Measurements from ENCODE around the gene ALPG.
A peak's percentile ranks its signal among the peaks of the same experiment; 100 is the strongest.
"Not testable (repeated sequence)": the region's sequence is repeated elsewhere in the genome, so short reads cannot be mapped to it uniquely, and the experiment has no call there.

Gene ALPG

GRCh38 chr2:232442431-232442830 is 35.8 kb downstream of the ALPG start:
- not testable (repeated sequence) for DNase-seq

- not testable (repeated sequence) for DNase-seq
Observed at GRCh38 chr2:232443047-232443446, 36.4 kb downstream of the ALPG start.

- not testable (repeated sequence) for DNase-seq
Observed at GRCh38 chr2:232443669-232444408, 37.2 kb downstream of the ALPG start.

DNA sequence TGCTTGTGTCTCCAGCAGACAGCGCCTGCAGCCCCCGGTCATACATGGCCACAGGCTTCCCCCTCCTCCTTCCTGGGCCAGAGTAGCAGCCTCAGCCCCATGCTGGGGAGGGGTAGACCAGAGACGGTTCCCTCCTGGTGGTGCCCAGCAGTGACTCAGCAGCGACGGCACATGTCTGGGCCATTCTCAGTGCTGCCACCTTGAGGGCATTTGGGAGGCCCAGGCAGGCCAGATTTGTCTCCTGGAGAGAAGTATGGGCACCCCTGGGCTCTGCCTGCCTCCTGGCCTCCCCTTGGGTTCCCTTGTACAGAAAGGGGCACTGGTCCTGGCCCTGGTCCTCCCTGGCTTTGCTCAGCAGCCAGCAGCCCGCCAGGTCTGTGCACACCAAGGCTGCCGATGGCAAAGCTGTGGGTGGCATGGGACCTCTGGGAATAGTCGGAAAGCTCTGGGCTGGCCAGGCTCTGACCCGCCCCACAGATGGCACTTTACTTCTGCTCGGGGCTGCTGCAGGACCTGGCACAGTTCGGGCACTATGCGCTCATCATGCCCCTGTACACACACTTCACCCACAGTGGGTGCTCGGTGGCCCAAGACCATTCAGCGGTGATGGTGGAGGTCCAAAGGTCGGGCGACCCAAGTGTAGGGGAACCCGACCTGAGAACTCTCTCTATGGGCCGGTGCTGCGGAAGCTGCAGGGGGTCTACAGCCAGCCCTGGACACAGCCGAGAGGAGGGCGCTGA is 37.9 kb downstream of the ALPG start:
- peak; percentile 41 for DNase-seq

DNA sequence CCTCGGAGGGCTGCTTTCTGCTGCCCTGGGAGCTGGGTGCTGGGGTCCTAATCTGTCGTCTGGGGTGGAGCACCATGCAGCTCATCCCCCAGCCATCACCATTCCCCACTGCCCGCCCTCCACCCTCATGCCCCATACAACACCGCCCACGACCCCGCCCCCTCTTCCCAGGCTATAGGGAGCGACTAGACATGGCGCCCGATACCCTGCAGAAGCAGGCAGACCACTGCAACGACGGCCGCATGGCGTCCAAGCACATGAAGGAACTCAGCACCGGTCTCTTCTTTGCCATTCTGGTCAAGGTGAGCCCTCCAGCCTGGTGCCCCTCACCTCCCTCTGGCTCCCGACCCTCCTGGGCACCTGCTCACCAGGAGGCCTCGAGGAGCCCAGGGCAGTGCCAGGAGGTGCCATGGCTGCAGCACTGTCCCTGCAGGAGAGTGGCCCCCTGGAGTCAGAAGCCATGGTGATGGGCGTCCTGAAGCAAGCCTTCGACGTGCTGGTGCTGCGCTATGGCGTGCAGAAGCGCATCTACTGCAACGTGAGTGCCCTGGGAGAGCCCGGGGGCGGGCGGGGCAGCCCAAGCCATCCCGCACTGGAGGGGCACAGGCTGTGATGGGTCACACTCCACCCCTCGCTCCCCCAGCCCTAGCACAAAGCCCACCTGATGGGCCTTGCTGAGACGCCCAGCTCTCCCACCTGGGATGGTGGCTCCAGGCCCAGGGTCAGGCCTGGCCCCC is 38.7 kb downstream of the ALPG start:
- DNase-seq: not testable (repeated sequence)

DNA sequence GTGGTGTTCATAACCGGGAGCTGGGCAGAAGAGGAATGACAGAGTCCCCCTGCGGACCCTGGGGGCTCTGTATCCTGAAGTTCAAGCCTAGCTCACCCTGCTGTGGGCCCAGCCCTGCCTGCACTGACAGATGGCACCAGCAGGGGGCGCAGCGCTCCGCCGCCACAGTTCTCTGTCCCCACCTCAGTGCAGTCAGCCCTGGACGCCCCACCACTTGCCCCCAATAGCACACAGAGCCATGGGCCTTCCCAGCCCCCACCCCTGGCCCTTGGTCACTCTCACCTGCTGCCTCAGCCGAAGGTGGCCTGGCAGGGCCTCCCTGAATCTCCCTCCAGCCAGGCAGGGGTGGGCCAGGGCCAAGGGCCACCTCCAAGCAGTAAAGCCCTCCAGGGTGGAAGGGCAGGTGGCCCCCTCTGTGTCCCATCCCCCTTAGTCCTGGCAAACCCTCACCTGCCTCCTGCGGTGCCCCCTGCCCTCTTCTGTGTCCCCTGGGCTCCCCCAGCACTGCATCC is 39.7 kb downstream of the ALPG start:
- DNase-seq: not testable (repeated sequence)

- DNase-seq: no peak
Observed at GRCh38 chr2:232447091-232447620, 40.5 kb downstream of the ALPG start.

DNA sequence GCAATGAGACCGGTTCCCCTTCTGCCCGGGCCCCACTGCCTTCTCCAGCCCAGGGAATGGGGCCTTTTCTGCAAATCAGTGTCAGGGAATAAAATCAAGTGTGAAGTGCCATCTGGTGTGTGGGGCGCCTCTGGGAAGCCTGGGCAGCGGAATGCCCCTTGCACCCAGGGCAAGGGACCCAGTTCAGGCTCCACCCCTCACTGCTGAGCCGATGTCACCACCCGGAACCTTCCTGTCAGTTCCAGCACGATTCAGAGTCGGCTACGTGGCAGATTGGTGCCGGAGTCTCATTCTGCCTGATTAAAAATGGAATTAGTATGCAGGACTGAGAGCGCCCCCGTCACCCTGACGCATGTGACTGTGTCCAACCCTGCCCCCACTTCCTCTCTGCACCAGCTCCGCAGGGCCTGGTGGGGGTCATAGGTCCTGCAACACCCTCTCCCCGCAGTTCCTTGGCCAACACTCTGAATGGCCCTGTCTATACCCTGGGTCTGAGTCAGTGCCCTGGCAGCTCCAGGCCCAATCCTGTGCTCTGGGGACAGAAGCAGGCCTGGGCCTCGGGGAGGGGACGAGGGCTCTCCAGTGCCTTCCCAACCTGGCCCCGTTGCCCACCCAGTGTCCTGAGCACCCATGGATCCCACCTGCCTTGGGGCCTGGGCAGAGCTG is 41.1 kb downstream of the ALPG start:
- DNase-seq: no peak

DNA sequence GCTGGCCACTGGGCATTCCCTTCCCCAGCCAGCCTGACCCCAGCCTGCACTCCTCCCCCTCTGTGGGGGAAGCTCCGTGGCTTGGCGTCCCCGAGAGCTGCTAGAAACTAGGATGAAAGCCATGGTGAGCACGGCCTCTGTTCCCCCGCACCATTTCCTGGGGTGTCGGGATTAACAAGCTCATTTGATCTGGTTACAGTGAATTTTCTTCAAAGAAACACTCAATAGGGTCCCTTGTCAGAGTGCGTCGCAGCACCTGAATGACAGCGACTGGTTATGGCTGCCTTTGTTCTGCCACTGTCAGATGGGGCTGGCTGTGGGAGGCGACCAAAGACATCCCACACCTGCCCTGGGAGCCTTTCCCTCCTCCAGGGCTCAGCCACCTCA is 41.7 kb downstream of the ALPG start:
- no peak for DNase-seq

DNA sequence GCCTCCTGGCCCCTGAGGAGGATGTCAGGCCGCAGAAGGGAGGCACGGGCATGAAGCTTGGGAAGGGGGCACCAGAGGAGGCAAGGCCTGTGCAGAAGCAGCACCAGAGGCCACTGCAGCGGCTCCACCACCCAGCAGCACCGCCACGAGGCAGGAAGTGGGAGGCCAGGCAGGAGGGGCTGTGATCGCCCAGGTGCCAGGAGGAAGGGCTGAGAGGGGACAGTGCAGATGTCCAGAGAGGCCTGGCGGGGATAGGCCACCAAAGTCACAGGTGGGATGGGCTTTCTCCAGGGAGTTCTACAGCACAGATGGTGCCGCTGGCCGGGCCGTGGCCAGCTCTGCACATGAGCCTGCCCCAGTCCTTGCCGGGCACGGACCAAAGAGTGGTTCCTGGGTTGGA is 43.3 kb downstream of the ALPG start:
- no peak for DNase-seq

- DNase-seq: not testable (repeated sequence)
Observed at GRCh38 chr2:232451645-232452044, 45.0 kb downstream of the ALPG start.

- no peak for DNase-seq
Observed at GRCh38 chr2:232454630-232455029, 48.0 kb downstream of the ALPG start.

GRCh38 chr2:232455426-232456255 is 49.0 kb downstream of the ALPG start, which contains the start of gene ALPI:
Gene ALPI (plus strand): TSS chr2:232456153. CDS start chr2:232456200, 47 bp downstream.
- no peak for DNase-seq

- DNase-seq: no peak
Observed at GRCh38 chr2:232456296-232457120, 49.9 kb downstream of the ALPG start.

GRCh38 chr2:232457121-232458011 is 50.7 kb downstream of the ALPG start:
- no peak for DNase-seq

GRCh38 chr2:232458051-232458660 is 51.5 kb downstream of the ALPG start:
- DNase-seq: no peak

DNA sequence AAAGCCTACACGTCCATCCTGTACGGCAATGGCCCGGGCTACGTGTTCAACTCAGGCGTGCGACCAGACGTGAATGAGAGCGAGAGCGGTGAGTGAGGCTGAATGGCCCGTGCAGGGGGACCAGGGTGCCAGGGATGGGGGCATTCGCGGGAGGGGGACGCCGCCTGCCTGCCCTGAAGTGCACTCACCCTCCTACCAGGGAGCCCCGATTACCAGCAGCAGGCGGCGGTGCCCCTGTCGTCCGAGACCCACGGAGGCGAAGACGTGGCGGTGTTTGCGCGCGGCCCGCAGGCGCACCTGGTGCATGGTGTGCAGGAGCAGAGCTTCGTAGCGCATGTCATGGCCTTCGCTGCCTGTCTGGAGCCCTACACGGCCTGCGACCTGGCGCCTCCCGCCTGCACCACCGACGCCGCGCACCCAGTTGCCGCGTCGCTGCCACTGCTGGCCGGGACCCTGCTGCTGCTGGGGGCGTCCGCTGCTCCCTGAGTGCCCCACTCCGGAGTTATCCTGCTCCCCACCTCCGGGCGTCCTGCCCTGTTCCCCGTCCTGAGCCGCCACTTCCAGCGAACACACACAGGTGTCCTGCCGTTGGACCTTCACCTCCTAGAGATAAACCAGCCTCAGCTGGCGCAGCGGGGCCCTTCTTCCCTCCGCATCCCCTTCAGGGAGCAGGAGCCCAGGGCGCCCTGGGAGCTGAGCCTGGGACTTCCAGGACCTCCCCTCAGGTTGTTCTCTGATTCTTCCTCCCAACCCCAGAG is 52.2 kb downstream of the ALPG start:
- DNase-seq: no peak

GRCh38 chr2:232459419-232460035 is 52.9 kb downstream of the ALPG start:
- no peak for DNase-seq

All from NCI-H1694 (cell line).